H1 (cell line): ENCODE results near the gene TAS2R3. TPM values are rescaled to one million over a fixed set of nuclear protein-coding genes. Genes with fewer than 3 reads are reported as not detected.

Experiments
- CTCF ChIA-PET: fragments of 300-600 bp; sonication (Branson Sonifier 250); formaldehyde crosslinking; loops from one replicate; lab custom pipeline; 2021; ENCODE audit not compliant: partially characterized antibody; lab: Charles Lee
- POLR2A ChIA-PET: fragments of 300-600 bp; sonication (Branson Sonifier 250); formaldehyde crosslinking; loops from one replicate; lab custom pipeline; 2021; ENCODE audit warnings: inconsistent platforms; ENCODE audit not compliant: partially characterized antibody; lab: Charles Lee
- DNase-seq, 2 experiments: peaks; one replicate each; pipeline versions ENCODE4 v3.0.0 to v3.0.0-alpha.2; 2010 to 2022; ENCODE audit warnings: low spot score in 2 of 2, low read depth in 1 of 2, mixed read lengths in 1 of 2
- FAIRE-seq: peaks from 2 replicates; lab custom pipeline; 2011; peaks lifted over from hg19 to GRCh38; lab: Jason Lieb, UNC
- H2AFZ ChIP-seq: 2 replicates; pipeline ENCODE4 v1.8.1; 2012; ENCODE audit warnings: low read length, inconsistent platforms
- H2AK5ac ChIP-seq: 2 replicates; pipeline ENCODE4 v1.6.1; 2013; ENCODE audit warnings: low read depth, low read length
- H2BK120ac ChIP-seq: replicated peaks from 2 replicates; pipeline ENCODE3; 2013; ENCODE audit warnings: low read depth, low read length, inconsistent platforms
- H2BK12ac ChIP-seq: 2 replicates; pipeline ENCODE4 v1.6.1; 2013; ENCODE audit warnings: low read depth, low read length
- H2BK15ac ChIP-seq: 2 replicates; pipeline ENCODE4 v1.6.1; 2013; ENCODE audit warnings: low read length
- H2BK20ac ChIP-seq: 2 replicates; pipeline ENCODE4 v1.6.1; 2013; ENCODE audit warnings: low read length
- H2BK5ac ChIP-seq: 2 replicates; pipeline ENCODE4 v1.6.1; 2013; ENCODE audit warnings: low read depth, low read length
- H3K14ac ChIP-seq: 2 replicates; pipeline ENCODE4 v1.6.1; 2013; ENCODE audit warnings: inconsistent platforms; ENCODE audit not compliant: insufficient read length
- H3K18ac ChIP-seq: 2 replicates; pipeline ENCODE4 v1.6.1; 2013; ENCODE audit warnings: low read length; ENCODE audit errors: extremely low read depth
- H3K23ac ChIP-seq: 2 replicates; pipeline ENCODE4 v1.6.1; 2013; ENCODE audit warnings: inconsistent platforms; ENCODE audit not compliant: insufficient read length
- H3K23me2 ChIP-seq: 2 replicates; pipeline ENCODE4 v1.6.1; 2013; ENCODE audit warnings: low read depth, low read length
- H3K27ac ChIP-seq: 2 replicates; pipeline ENCODE4 v1.6.1; 2011; ENCODE audit warnings: low read depth, low read length, inconsistent platforms
- H3K27me3 ChIP-seq, 4 experiments: replicated peaks in 1 of 4; 1 replicate in 1 of 4; 2 replicates in 3 of 4; pipeline versions ENCODE4 v1.6.1 to v1.8.1; 2011 to 2013; ENCODE audit warnings: low read length in 3 of 4, mild to moderate bottlenecking in 3 of 4, inconsistent platforms in 2 of 4, mixed read lengths in 2 of 4, moderate library complexity in 1 of 4; ENCODE audit not compliant: control insufficient read depth in 3 of 4, insufficient read depth in 3 of 4; ENCODE audit errors: extremely low read depth in 1 of 4
- H3K36me3 ChIP-seq, 4 experiments: 2 replicates each; pipeline versions ENCODE4 v1.6.1 to v1.8.1; 2011 to 2013; ENCODE audit warnings: mild to moderate bottlenecking in 4 of 4, low read length in 3 of 4, moderate library complexity in 2 of 4, control low read depth in 1 of 4, inconsistent platforms in 1 of 4; ENCODE audit not compliant: insufficient read depth in 4 of 4, control insufficient read depth in 2 of 4
- H3K4ac ChIP-seq: replicated peaks from 2 replicates; pipeline ENCODE3; 2013; ENCODE audit warnings: low read length, low read depth, mixed read lengths, inconsistent platforms; ENCODE audit not compliant: insufficient read length
- H3K4me1 ChIP-seq, 4 experiments: replicated peaks in 1 of 4; 1 replicate in 1 of 4; 2 replicates in 3 of 4; pipeline versions ENCODE4 v1.6.1 to v1.8.1; 2011 to 2013; ENCODE audit warnings: low read length in 3 of 4, inconsistent platforms in 2 of 4, mixed read lengths in 1 of 4; ENCODE audit not compliant: insufficient read depth in 4 of 4, control insufficient read depth in 3 of 4
- H3K4me2 ChIP-seq, 2 experiments: 2 replicates each; pipeline versions ENCODE4 v1.6.1 to v1.8.1; 2011 to 2013; ENCODE audit warnings: low read depth in 2 of 2, low read length in 2 of 2, control low read depth in 1 of 2, inconsistent platforms in 1 of 2, mild to moderate bottlenecking in 1 of 2; ENCODE audit not compliant: insufficient read depth in 1 of 2
- H3K4me3 ChIP-seq, 4 experiments: fragments of 200-600, 300-600 bp in 1 of 4; sonication (generic), shearing (Covaris generic), sonication (Bioruptor Twin) in 1 of 4; 2 replicates each; pipeline versions ENCODE4 v1.5.1 to v1.8.1; 2011 to 2016; ENCODE audit warnings: low read length in 4 of 4, low read depth in 3 of 4, control low read depth in 2 of 4, inconsistent platforms in 2 of 4, mild to moderate bottlenecking in 2 of 4, mixed read lengths in 1 of 4, moderate library complexity in 1 of 4; ENCODE audit not compliant: insufficient read depth in 2 of 4; ENCODE audit errors: extremely low read depth in 1 of 4
- H3K56ac ChIP-seq: replicated peaks from 2 replicates; pipeline ENCODE3; 2013; ENCODE audit warnings: low read depth, mild to moderate bottlenecking, mixed read lengths, low read length, inconsistent platforms; ENCODE audit not compliant: insufficient read length
- H3K79me1 ChIP-seq: 2 replicates; pipeline ENCODE4 v1.6.1; 2013; ENCODE audit warnings: low read depth, low read length, control low read depth
- H3K79me2 ChIP-seq, 2 experiments: 2 replicates each; pipeline versions ENCODE4 v1.6.1 to v1.8.1; 2012 to 2013; ENCODE audit warnings: low read length in 2 of 2, mild to moderate bottlenecking in 2 of 2, inconsistent platforms in 1 of 2; ENCODE audit not compliant: insufficient read depth in 2 of 2, control insufficient read depth in 1 of 2
- H3K9ac ChIP-seq, 4 experiments: replicated peaks in 1 of 4; 1 replicate in 1 of 4; 2 replicates in 3 of 4; pipeline versions ENCODE4 v1.6.1 to v1.8.1; 2011 to 2013; ENCODE audit warnings: low read depth in 3 of 4, low read length in 3 of 4, control low read depth in 2 of 4, mild to moderate bottlenecking in 2 of 4, moderate library complexity in 2 of 4, inconsistent platforms in 1 of 4; ENCODE audit errors: extremely low read depth in 1 of 4
- H3K9me3 ChIP-seq, 2 experiments: 2 replicates each; pipeline versions ENCODE4 v1.6.1 to v1.8.1; 2012 to 2013; ENCODE audit warnings: mild to moderate bottlenecking in 2 of 2, moderate library complexity in 2 of 2, control low read depth in 1 of 2, inconsistent platforms in 1 of 2, low read depth in 1 of 2, low read length in 1 of 2, mixed read lengths in 1 of 2; ENCODE audit not compliant: insufficient read depth in 2 of 2
- H4K20me1 ChIP-seq, 2 experiments: replicated peaks in 1 of 2; 2 replicates each; pipeline versions ENCODE3 to v1.8.1; 2011 to 2013; ENCODE audit warnings: inconsistent platforms in 2 of 2, low read length in 2 of 2, mild to moderate bottlenecking in 1 of 2; ENCODE audit not compliant: insufficient read depth in 2 of 2, control insufficient read depth in 1 of 2
- H4K5ac ChIP-seq: 2 replicates; pipeline ENCODE4 v1.6.1; 2013; ENCODE audit warnings: low read length, low read depth, mixed read lengths, inconsistent platforms; ENCODE audit not compliant: insufficient read length
- H4K8ac ChIP-seq: 2 replicates; pipeline ENCODE4 v1.8.0; 2013; ENCODE audit warnings: mild to moderate bottlenecking, moderate library complexity, low read length, inconsistent platforms; ENCODE audit not compliant: insufficient read depth; ENCODE audit errors: extremely low read depth
- H4K91ac ChIP-seq: replicated peaks from 2 replicates; pipeline ENCODE3; 2013; ENCODE audit warnings: low read length, mixed read lengths, inconsistent platforms; ENCODE audit not compliant: insufficient read length
- ASH2L ChIP-seq: fragments of 200-600, 300-600 bp; sonication (generic); IDR thresholded peaks from one replicate; pipeline ENCODE4 v1.7.1; 2017; ENCODE audit warnings: low read length
- BCL11A ChIP-seq, 2 experiments: IDR thresholded peaks; one replicate each; pipeline ENCODE4 v1.6.1; 2011; ENCODE audit warnings: low read depth in 2 of 2, low read length in 2 of 2, mild to moderate bottlenecking in 2 of 2
- BRCA1 ChIP-seq: IDR thresholded peaks from 2 replicates; pipeline ENCODE4 v1.6.1; 2012; ENCODE audit warnings: low read depth, low read length, improper control_type of control experiment
- CHD1 ChIP-seq: IDR thresholded peaks from 2 replicates; pipeline ENCODE4 v1.6.1; 2012; ENCODE audit warnings: low read depth, low read length, improper control_type of control experiment
- CHD2 ChIP-seq: IDR thresholded peaks from 2 replicates; pipeline ENCODE4 v1.6.1; 2012; ENCODE audit warnings: low read length, improper control_type of control experiment
- EP300 ChIP-seq, 2 experiments: IDR thresholded peaks; 1 replicate in 1 of 2; 2 replicates in 1 of 2; pipeline ENCODE4 v1.6.1; 2011 to 2012; ENCODE audit warnings: low read depth in 2 of 2, low read length in 2 of 2, mild to moderate bottlenecking in 2 of 2, borderline replicate concordance in 1 of 2, inconsistent platforms in 1 of 2, moderate library complexity in 1 of 2
- KDM1A ChIP-seq: fragments of 200-600, 300-600 bp; sonication (generic); IDR thresholded peaks from 2 replicates; pipeline ENCODE4 v1.7.1; 2016; ENCODE audit warnings: mild to moderate bottlenecking, low read length, borderline replicate concordance
- KDM5A ChIP-seq: fragments of 200-600 bp; IDR thresholded peaks from 2 replicates; pipeline ENCODE4 v1.7.1; 2012; ENCODE audit warnings: mild to moderate bottlenecking, low read length, inconsistent platforms, mixed read lengths
- POU5F1 ChIP-seq: IDR thresholded peaks from 2 replicates; pipeline ENCODE4 v1.6.1; 2011; ENCODE audit warnings: low read depth, mild to moderate bottlenecking, low read length, moderate library complexity
- TEAD4 ChIP-seq: IDR thresholded peaks from 2 replicates; pipeline ENCODE4 v1.6.1; 2012; ENCODE audit warnings: low read depth, low read length, inconsistent platforms, mixed read lengths
- YY1 ChIP-seq: IDR thresholded peaks from 2 replicates; pipeline ENCODE4 v1.6.1; 2011; ENCODE audit warnings: low read depth, mild to moderate bottlenecking, low read length
- WGBS, 2 experiments: shearing (Covaris generic) in 1 of 2; methylation state at CpG; one replicate each; pipeline versions ENCODE4 v1.1.6 to v1.1.7; 2013 to 2015; ENCODE audit warnings: low lambda C conversion rate in 2 of 2, mixed read lengths in 2 of 2, inconsistent platforms in 1 of 2, low coverage in 1 of 2, missing lambda C conversion rate in 1 of 2; ENCODE audit not compliant: insufficient replicate concordance in 2 of 2, insufficient coverage in 1 of 2, insufficient read length in 1 of 2; ENCODE audit errors: extremely low coverage in 1 of 2, missing lambda C conversion rate in 1 of 2; 5-methylcytosine and 5-hydroxymethylcytosine counted together
- polyA plus RNA-seq, 7 experiments: library from polyadenylated mRNA; depleted of rRNA in 3 of 7; stranded (reverse) in 5 of 7; unstranded in 2 of 7; fragments of >200 nt in 5 of 7; fragments of 200-250 nt in 2 of 7; gene quantifications; 1 replicate in 5 of 7; 2 replicates in 1 of 7; 4 replicates in 1 of 7; pipeline versions ENCODE4 v1.2.1 to v1.2.3, GENCODE V29; 2011 to 2013; ENCODE audit warnings: missing spikeins in 2 of 7, mixed read lengths in 2 of 7
- total RNA-seq: library from RNA; stranded (reverse); fragmentation: NEBNext Ultra II Directional; extraction: Animal tissue kit (Norgen Biotek cat#: 25700); gene quantifications from 2 replicates; pipeline ENCODE4 v1.2.1, GENCODE V29; 2021
- TF ChIP-seq, protein P1 (sequence below): IDR thresholded peaks from 2 replicates; pipeline ENCODE4 v1.6.1; 2012; ENCODE audit warnings: low read length, inconsistent platforms
- TF ChIP-seq, protein P2 (sequence below): IDR thresholded peaks from 2 replicates; pipeline ENCODE4 v1.6.1; 2012; ENCODE audit warnings: inconsistent platforms

TAS2R3 gene
- total and polyA plus RNA-seq, 2 of the 8 experiments (the other 6 are each of a cell fraction or from before 2014, with no cell fraction given): 0.48 to 0.99 TPM

DNA sequence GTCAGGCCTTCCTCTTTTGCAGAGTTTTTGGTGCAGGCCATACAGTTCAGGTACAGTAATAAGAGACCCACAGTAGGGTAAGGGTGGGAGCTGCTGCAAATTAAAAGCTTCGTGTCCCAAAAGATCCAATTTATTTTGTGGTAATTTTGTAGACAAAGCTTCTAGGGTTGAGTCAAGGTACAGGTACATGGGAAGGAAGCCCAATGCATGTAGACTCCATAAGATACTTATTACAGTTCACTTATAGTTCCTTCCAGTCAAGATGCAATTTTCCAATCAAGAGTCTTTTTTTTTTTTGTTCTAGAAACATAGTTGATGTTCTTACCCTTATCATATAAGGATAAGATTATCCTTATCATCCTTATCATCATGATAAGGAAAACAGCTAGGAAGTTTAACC, 12.5 kb downstream of the TAS2R3 start, which contains the start of gene TAS2R4:
Gene TAS2R4 (plus strand): TSS at position 301 of the 400 bp plus-strand sequence. CDS start 1,815 bp downstream, outside the sequence.
- H2BK120ac ChIP-seq: no peak within 1 kb of the TSS
- H2BK20ac ChIP-seq: no peak within 1 kb of the TSS
- FAIRE-seq (no peak), DNase-seq (no peak)
- ChIA-PET CTCF (interaction anchor here (1.1 to 1.7 kb wide), 4 partner anchors 10 to 199 kb away, joined by 4 to 15 read pairs (median 5); no protein-coding TSS in a partner anchor), POLR2A (interaction anchor here (0.6 kb wide), 1 partner anchor 1604 kb away, joined by 3 read pairs; no protein-coding TSS in a partner anchor)
- H3K4me1 ChIP-seq: no peaks in the 10 kb centered on the region
- H2AK5ac ChIP-seq: no peak within 1 kb of the TSS
- H4K91ac ChIP-seq: no peak within 1 kb of the TSS
- H3K27ac ChIP-seq: no peak within 1 kb of the TSS
- no peaks in the 10 kb centered on the region for H3K27me3 ChIP-seq
- H3K18ac ChIP-seq: no peak within 1 kb of the TSS
- no peak within 1 kb of the TSS for H3K14ac ChIP-seq
- H3K9ac ChIP-seq: no peak within 1 kb of the TSS
- H3K36me3 ChIP-seq: peaks cover 4 to 31% (median 18%) of the 10 kb centered on the region in 4 experiments; a peak in 7 of 8 replicates
- no peak within 1 kb of the TSS for H4K8ac ChIP-seq
- no peaks in the 10 kb centered on the region for H3K79me1 ChIP-seq
- H3K56ac ChIP-seq: no peak within 1 kb of the TSS
- no peak within 1 kb of the TSS for H3K23ac ChIP-seq
- no peaks in the 10 kb centered on the region for H4K20me1 ChIP-seq
- no peak within 1 kb of the TSS for H2BK12ac ChIP-seq
- H4K5ac ChIP-seq: no peak within 1 kb of the TSS
- H2BK5ac ChIP-seq: no peak within 1 kb of the TSS
- 94% methylated on average over 1 of the region's 1 CpG; no CpG with 5 or more reads in 1 of the 2 experiments for WGBS, 2 experiments
- no peak within 1 kb of the TSS for H3K4ac ChIP-seq
- H3K4me2 ChIP-seq: no peak within 1 kb of the TSS
- H3K4me3 ChIP-seq: no peak within 1 kb of the TSS
- H2BK15ac ChIP-seq: no peak within 1 kb of the TSS
- no peak within 1 kb of the TSS for H2AFZ ChIP-seq
- no peaks in the 10 kb centered on the region for H3K79me2 ChIP-seq
- H3K9me3 ChIP-seq: peaks cover 11 to 14% of the 10 kb centered on the region in 2 experiments; a peak in 3 of 4 replicates
- no peaks in the 10 kb centered on the region for H3K23me2 ChIP-seq
- TF ChIP-seq POU5F1 (no peak), ASH2L (no peak), CHD2 (no peak), KDM1A (no peak), YY1 (no peak), CHD1 (no peak), EP300 (IDR thresholded peaks at IDR 0.05; ENCODE audit: borderline replicate concordance in 1 of 2, low read depth in 2 of 2, low read length in 2 of 2) (no peak), BRCA1 (no peak), KDM5A (no peak), BCL11A (IDR thresholded peaks at IDR 0.05; ENCODE audit: low read depth in 2 of 2, low read length in 2 of 2) (no peak), TEAD4 (no peak)
- TF ChIP-seq, protein P1, sequence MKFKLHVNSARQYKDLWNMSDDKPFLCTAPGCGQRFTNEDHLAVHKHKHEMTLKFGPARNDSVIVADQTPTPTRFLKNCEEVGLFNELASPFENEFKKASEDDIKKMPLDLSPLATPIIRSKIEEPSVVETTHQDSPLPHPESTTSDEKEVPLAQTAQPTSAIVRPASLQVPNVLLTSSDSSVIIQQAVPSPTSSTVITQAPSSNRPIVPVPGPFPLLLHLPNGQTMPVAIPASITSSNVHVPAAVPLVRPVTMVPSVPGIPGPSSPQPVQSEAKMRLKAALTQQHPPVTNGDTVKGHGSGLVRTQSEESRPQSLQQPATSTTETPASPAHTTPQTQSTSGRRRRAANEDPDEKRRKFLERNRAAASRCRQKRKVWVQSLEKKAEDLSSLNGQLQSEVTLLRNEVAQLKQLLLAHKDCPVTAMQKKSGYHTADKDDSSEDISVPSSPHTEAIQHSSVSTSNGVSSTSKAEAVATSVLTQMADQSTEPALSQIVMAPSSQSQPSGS: no peak
- TF ChIP-seq, protein P2, sequence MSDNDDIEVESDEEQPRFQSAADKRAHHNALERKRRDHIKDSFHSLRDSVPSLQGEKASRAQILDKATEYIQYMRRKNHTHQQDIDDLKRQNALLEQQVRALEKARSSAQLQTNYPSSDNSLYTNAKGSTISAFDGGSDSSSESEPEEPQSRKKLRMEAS: no peak
